ENCODE data around the gene AMIGO1.

GRCh38 chr1:109472779-109473178, 36.7 kb downstream of the AMIGO1 start:
- TF ChIP-seq TAF1 (IDR thresholded peaks at IDR 0.05; ENCODE audit: low read depth, low read length) (no peak), ASH2L (IDR thresholded peaks at IDR 0.05; ENCODE audit: low read length) (no peak), CTCF (IDR thresholded peaks at IDR 0.05; ENCODE audit: control extremely low read depth in 1 of 3, insufficient read depth in 1 of 3, low read depth in 1 of 3, low read length in 3 of 3) (no peak), EZH2 (IDR thresholded peaks at IDR 0.05; ENCODE audit: low read depth, low read length, severe bottlenecking) (no peak), POLR2A (IDR thresholded peaks at IDR 0.05; ENCODE audit: control extremely low read depth in 1 of 2, low read depth in 2 of 2, low read length in 2 of 2) (no peak), ZNF274 (IDR thresholded peaks at IDR 0.05; ENCODE audit: borderline replicate concordance, extremely low read depth, low read length) (no peak), CHD2 (IDR thresholded peaks at IDR 0.05; ENCODE audit: low read length) (no peak)
